GM18868 (cell line): ENCODE data around the gene PRTN3.
"Not testable (repeated sequence)": the region's sequence is repeated elsewhere in the genome, so short reads cannot be mapped to it uniquely, and the experiment has no call there.

Source experiments
- ATAC-seq: cut with Tn5 transposase; IDR thresholded peaks from one replicate; pipeline ENCODE4 v1.9.1; 2021; ENCODE audit warnings: mild to moderate bottlenecking, moderate library complexity; ENCODE audit not compliant: unreplicated experiment

The PRTN3 gene

DNA sequence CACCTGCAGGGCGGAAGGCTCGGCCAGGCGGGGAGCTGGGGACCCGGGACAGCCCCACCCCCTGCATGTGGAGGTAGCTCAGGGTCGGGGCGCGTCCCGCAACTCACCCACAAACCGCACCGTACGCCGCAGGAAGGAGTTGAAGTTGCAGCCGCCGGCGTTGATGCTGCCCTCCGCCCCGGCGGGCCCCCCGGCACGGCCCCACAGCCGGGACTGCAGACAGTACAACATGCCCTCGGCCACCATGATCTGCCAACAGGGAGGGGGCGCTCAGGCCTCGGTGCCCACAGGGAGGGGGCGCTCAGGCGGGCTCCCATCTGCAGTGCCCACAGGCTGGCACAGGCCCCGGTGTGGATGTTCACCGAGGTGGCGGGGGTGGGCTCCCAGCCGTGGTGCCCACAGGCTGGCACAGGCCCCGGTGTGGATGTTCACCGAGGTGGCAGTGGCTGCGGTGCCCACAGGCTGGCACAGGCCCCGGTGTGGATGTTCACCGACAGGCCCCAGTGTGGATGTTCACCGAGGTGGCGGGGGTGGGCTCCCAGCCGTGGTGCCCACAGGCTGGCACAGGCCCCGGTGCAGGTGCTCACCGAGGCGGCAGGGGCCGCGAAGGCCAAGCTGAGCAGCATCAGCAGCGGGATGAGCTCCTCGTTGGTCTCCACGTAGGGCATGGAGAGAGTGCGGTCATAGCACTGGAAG lies 25.6 kb upstream of the PRTN3 start:
- ATAC-seq: no peak

DNA sequence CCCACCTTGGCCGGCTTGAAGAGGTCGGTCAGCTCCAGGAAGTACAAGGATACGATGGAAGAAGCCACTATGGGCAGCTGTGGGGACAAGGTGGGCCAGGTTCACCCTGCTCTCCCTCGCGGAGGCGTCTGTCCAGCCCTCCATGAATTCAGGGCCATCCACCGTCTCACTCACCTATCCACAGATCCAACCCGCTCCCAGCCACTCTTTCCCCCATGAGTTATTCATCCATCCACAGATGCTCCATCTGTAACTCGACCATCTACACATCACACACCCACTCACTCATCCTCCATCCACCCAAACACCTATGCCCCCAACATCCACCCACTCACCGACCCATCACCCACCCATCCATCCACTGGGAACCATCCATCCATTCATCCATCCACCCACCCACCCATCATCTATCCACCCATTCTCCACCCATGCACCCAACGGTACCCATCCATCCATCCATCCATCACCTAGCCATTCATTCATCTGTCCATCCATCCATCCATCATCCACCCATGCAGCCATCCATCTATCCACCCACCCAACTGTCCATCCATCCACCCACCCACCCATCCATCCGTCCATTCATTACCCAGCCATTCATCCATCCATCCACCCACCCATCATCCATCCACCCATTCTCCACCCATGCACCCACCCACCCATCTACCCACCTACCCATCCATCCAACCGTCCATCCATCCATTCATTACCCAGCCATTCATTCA lies 24.9 kb upstream of the PRTN3 start:
- ATAC-seq: no peak

- ATAC-seq: no peak
Measured at GRCh38 chr19:816500-816857, 24.3 kb upstream of the PRTN3 start.

GRCh38 chr19:820212-820611 lies 20.6 kb upstream of the PRTN3 start:
- not testable (repeated sequence) for ATAC-seq

GRCh38 chr19:821231-821824 lies 19.5 kb upstream of the PRTN3 start:
- ATAC-seq: no peak

- ATAC-seq: no peak
Measured at GRCh38 chr19:821825-822503, 18.8 kb upstream of the PRTN3 start, which contains the start of gene PLPPR3. PLPPR3 (minus strand) TSS chr19:821955; CDS start chr19:821559, 396 bp downstream.

- no peak for ATAC-seq
Measured at GRCh38 chr19:823565-824121, 17.2 kb upstream of the PRTN3 start.

- ATAC-seq: no peak
Measured at GRCh38 chr19:824885-825284, 15.9 kb upstream of the PRTN3 start.

- no peak for ATAC-seq
Measured at GRCh38 chr19:825897-826644, 14.7 kb upstream of the PRTN3 start.

DNA sequence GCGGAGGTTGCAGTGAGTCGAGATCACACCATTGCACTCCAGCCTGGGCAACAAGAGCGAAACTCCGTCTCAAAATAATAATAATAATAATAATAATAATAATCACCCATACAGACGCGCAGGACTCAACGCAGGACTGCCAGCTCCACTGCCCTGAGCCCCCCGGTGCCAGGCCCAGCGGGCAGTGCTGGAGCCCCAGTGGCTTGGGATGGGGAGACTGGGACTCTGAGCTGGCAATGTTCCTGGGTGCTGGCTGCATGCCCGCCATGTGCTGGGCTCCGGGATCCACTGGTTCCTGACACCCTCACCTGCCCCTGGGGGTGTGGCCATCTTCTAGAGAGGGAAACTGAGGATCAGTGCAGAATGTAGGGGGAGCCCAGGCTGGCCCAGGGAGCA lies 13.5 kb upstream of the PRTN3 start:
- no peak for ATAC-seq

GRCh38 chr19:827710-828321 lies 13.0 kb upstream of the PRTN3 start, which contains the start of gene AZU1:
AZU1 (plus strand) TSS chr19:827837; CDS start chr19:827847, 10 bp downstream.
- ATAC-seq: no peak

GRCh38 chr19:829129-829758 lies 11.6 kb upstream of the PRTN3 start:
- no peak for ATAC-seq

DNA sequence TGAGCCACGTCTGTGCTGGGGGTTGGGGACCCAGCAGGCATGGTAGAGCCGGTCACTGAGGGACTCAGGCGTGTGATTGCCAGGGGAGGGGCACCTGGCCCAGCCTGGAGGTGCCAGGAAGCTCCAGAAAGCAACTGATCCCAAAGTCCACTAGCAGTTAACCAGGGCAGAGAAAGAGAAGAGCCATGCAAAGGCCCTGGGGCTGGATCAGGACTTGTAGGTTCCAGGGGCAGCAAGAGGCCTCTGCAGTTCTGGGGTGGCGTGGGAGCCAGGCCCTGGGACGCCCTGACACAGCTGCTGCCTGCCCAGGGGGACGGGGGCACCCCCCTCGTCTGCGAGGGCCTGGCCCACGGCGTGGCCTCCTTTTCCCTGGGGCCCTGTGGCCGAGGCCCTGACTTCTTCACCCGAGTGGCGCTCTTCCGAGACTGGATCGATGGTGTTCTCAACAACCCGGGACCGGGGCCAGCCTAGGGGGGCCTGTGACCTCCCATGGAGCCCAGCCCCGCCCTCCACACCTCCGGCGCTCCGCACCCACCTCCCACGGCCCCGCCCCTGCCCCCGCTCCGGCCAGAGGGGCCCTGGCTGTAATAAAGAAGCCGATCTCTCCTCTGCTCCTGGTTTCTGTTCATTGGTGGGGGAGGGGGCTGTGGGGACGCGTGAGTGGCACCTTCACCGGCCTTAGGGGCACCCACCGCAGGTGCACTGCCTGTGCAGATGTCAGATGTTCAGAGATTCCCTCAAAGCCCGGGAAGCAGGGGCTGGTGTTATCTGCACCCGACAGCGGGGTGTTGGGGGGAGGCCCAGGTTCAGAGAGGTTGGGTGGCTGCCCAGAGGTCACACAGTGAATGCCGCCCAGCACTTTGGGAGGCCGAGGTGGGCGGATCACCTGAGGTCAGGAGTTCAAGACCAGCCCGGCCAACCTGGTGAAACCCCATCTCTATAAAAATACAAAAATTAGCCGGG lies 9.1 kb upstream of the PRTN3 start:
- ATAC-seq: no peak

GRCh38 chr19:834216-834615 lies 6.6 kb upstream of the PRTN3 start:
- no peak for ATAC-seq

DNA sequence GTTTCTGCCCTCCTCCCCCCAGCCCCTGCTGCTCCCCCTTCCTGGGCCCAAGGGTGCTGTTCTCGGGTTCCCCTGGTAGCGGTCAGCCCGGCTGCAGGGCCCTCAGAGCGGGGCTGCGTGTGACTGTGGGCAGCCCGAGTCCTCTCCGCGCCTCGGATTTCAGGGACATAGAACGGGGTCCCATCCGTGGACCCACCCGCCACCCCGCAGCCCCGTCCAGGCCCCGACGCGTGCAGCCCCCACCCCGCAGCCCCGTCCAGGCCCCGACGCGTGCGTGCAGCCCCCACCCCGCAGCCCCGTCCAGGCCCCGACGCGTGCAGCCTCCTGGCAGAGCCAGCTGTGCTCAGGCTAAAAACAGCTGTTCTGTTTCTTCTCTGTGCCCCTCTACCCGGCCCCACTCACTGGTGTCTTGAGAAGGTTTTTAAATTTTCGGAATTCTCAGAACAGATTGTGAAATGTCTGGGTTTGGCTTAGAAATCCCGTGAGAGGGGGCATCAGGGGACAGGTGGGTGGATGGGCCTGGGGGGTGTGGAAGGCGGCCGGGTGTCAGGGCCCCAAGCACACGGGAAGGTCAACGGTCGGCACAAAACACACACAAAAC lies 5.5 kb upstream of the PRTN3 start:
- ATAC-seq: no peak

- ATAC-seq: not testable (repeated sequence)
Measured at GRCh38 chr19:842802-843179, 2.0 kb downstream of the PRTN3 start.

- no peak for ATAC-seq
Measured at GRCh38 chr19:843180-843835, 2.5 kb downstream of the PRTN3 start.
